HCT116 (cell line): ENCODE data around the gene LINC00305.

Experiments
- CBX3 ChIP-seq: IDR thresholded peaks from 2 replicates; pipeline ENCODE4 v1.6.1; 2012; ENCODE audit warnings: low read depth
- CEBPB ChIP-seq: IDR thresholded peaks from 2 replicates; pipeline ENCODE4 v1.6.1; 2012; ENCODE audit warnings: low read depth
- EZH2 ChIP-seq: fragments of 200-600 bp; sonication (generic); IDR thresholded peaks from 2 replicates; pipeline ENCODE4 v1.6.1; 2017; ENCODE audit warnings: antibody characterized with exemption, mixed run types
- JUND ChIP-seq: IDR thresholded peaks from 2 replicates; pipeline ENCODE4 v1.6.1; 2012
- POLR2A ChIP-seq: IDR thresholded peaks from 2 replicates; pipeline ENCODE4 v1.7.0; 2011; ENCODE audit warnings: borderline replicate concordance; ENCODE audit not compliant: insufficient read depth, insufficient read length; ENCODE audit errors: extremely low read depth
- RAD21 ChIP-seq: IDR thresholded peaks from 2 replicates; pipeline ENCODE4 v1.6.1; 2012; ENCODE audit warnings: low read depth, mild to moderate bottlenecking
- SP1 ChIP-seq: IDR thresholded peaks from 2 replicates; pipeline ENCODE4 v1.6.1; 2012; ENCODE audit warnings: low read depth
- YY1 ChIP-seq: IDR thresholded peaks from 2 replicates; pipeline ENCODE4 v1.6.1; 2011; ENCODE audit warnings: low read length, low read depth, moderate library complexity, mild to moderate bottlenecking; ENCODE audit not compliant: insufficient replicate concordance; ENCODE audit errors: extremely low read depth
- TF ChIP-seq, protein P1 (sequence below), 3 experiments: fragments of 200-600 bp in 1 of 3; sonication (generic) in 1 of 3; IDR thresholded peaks in 2 of 3; conservative IDR thresholded peaks in 1 of 3; 2 replicates each; pipeline ENCODE4 v1.5.1; 2012 to 2017; ENCODE audit warnings: low read depth in 2 of 3, low read length in 2 of 3, antibody characterized with exemption in 1 of 3, borderline replicate concordance in 1 of 3, control low read depth in 1 of 3, mild to moderate bottlenecking in 1 of 3, mixed read lengths in 1 of 3, mixed run types in 1 of 3, moderate library complexity in 1 of 3; ENCODE audit not compliant: insufficient read depth in 1 of 3
- TF ChIP-seq, protein P2 (sequence below): IDR thresholded peaks from 2 replicates; pipeline ENCODE4 v1.6.1; 2011; ENCODE audit warnings: mild to moderate bottlenecking, low read length, moderate library complexity; ENCODE audit not compliant: insufficient replicate concordance; ENCODE audit errors: extremely low read depth
- TF ChIP-seq, protein P3 (sequence below): IDR thresholded peaks from 2 replicates; pipeline ENCODE4 v1.6.1; 2012

DNA sequence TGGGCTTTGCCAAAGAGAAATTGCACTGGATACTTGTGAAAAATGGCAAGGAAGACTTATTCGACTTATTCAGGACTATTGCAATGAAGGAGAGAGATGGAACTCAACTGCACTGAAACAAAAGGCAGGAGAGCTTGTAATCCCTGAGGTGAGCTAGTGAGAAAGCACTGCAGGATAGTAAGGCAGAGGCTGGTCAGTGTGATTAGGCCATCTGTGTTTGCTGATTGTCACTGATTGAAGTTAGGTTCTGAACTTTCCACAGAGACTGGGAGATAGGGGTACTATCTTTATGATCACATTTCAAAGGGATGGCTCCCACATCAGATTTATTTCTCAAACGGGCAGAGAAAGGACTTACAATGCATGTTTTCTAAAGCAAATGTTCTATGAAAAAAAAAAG lies 96.1 kb downstream of the LINC00305 start:
- TF ChIP-seq POLR2A: no peak
- TF ChIP-seq, protein P1, sequence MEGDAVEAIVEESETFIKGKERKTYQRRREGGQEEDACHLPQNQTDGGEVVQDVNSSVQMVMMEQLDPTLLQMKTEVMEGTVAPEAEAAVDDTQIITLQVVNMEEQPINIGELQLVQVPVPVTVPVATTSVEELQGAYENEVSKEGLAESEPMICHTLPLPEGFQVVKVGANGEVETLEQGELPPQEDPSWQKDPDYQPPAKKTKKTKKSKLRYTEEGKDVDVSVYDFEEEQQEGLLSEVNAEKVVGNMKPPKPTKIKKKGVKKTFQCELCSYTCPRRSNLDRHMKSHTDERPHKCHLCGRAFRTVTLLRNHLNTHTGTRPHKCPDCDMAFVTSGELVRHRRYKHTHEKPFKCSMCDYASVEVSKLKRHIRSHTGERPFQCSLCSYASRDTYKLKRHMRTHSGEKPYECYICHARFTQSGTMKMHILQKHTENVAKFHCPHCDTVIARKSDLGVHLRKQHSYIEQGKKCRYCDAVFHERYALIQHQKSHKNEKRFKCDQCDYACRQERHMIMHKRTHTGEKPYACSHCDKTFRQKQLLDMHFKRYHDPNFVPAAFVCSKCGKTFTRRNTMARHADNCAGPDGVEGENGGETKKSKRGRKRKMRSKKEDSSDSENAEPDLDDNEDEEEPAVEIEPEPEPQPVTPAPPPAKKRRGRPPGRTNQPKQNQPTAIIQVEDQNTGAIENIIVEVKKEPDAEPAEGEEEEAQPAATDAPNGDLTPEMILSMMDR (IDR thresholded peaks at IDR 0.05 in 2 of 3, conservative IDR thresholded peaks at IDR 0.05 in 1 of 3; ENCODE audit: borderline replicate concordance in 1 of 3, insufficient read depth in 1 of 3, low read depth in 2 of 3, low read length in 2 of 3): no peak
- TF ChIP-seq CEBPB: no peak
- TF ChIP-seq YY1: no peak
- no peak for TF ChIP-seq SP1
- no peak for TF ChIP-seq RAD21
- TF ChIP-seq, protein P2, sequence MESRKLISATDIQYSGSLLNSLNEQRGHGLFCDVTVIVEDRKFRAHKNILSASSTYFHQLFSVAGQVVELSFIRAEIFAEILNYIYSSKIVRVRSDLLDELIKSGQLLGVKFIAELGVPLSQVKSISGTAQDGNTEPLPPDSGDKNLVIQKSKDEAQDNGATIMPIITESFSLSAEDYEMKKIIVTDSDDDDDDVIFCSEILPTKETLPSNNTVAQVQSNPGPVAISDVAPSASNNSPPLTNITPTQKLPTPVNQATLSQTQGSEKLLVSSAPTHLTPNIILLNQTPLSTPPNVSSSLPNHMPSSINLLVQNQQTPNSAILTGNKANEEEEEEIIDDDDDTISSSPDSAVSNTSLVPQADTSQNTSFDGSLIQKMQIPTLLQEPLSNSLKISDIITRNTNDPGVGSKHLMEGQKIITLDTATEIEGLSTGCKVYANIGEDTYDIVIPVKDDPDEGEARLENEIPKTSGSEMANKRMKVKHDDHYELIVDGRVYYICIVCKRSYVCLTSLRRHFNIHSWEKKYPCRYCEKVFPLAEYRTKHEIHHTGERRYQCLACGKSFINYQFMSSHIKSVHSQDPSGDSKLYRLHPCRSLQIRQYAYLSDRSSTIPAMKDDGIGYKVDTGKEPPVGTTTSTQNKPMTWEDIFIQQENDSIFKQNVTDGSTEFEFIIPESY: no peak
- TF ChIP-seq EZH2: no peak
- no peak for TF ChIP-seq CBX3
- TF ChIP-seq, protein P3, sequence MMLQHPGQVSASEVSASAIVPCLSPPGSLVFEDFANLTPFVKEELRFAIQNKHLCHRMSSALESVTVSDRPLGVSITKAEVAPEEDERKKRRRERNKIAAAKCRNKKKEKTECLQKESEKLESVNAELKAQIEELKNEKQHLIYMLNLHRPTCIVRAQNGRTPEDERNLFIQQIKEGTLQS: no peak
- no peak for TF ChIP-seq JUND
